HUES6 (cell line): ENCODE results near the gene PEPD.

Source experiments
- H3K27ac ChIP-seq: 2 replicates; pipeline ENCODE4 v1.7.0; 2013; ENCODE audit warnings: low read depth, mild to moderate bottlenecking, low read length, inconsistent platforms
- H3K27me3 ChIP-seq: 2 replicates; pipeline ENCODE4 v1.6.1; 2013; ENCODE audit warnings: low read length; ENCODE audit not compliant: control insufficient read depth, insufficient read depth
- H3K36me3 ChIP-seq: 2 replicates; pipeline ENCODE4 v1.6.1; 2013; ENCODE audit warnings: low read length; ENCODE audit not compliant: control insufficient read depth, insufficient read depth
- H3K4me1 ChIP-seq: 2 replicates; pipeline ENCODE4 v1.6.1; 2013; ENCODE audit warnings: low read length; ENCODE audit not compliant: control insufficient read depth, insufficient read depth
- H3K4me3 ChIP-seq: 2 replicates; pipeline ENCODE4 v1.5.1; 2013; ENCODE audit warnings: low read depth, low read length
- H3K9ac ChIP-seq: one replicate; pipeline ENCODE4 v1.6.1; 2013; ENCODE audit warnings: mild to moderate bottlenecking, low read length
- H3K9me3 ChIP-seq: 2 replicates; pipeline ENCODE4 v1.6.1; 2013; ENCODE audit warnings: low read depth, low read length; ENCODE audit not compliant: control insufficient read depth, insufficient read depth

Gene PEPD

DNA sequence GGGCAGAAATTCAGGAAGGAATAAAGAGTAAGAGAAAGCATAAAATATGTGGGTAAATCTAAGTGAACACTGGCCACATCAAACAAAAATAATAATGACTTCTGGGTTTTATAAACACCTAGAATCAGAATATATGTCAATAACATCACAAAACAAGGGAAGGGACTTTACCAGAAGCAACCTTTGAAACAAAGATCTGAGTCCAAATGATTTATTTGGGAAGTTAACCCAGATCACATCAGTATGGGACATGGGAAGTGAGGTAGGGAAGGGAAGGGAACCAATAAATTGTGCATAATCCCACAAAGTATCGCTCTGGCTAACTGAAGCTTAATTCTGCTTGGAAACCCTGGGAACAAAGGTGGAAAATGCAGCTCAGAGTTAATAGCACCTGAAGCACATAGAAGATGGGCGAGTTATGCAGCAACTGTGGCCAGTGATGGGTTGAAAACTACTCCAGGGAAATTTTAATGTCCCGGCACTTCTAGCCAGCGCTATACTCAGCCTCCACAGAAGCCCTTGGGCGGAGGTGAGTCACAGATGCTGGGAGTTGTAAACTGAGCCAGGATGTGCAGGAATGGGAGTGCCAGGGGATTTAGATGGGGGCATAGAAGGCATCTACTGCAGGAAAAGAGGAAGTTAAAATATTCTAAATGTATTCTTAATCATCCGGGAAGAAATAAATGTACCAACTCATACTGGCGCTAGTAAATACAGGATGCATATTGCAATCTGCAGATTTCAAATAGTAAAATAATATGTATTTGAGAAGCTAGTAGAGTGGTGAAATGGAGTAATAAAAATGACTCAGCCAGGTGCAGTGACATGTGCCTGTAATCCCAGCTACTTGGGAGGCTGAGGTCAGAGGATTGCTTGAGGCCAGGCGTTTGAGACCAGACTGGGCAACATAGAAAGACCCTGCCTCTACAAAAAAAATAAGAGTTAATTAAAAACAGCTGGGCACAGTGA, 182.3 kb downstream of the PEPD start:
- H3K36me3 ChIP-seq = no peaks in the 10 kb centered on the region
- H3K4me1 ChIP-seq = no peaks in the 10 kb centered on the region
- no peak overlapping the region for H3K27ac ChIP-seq
- peaks cover 3% of the 10 kb centered on the region; the same call in 1 of the 2 replicates for H3K27me3 ChIP-seq
- no peaks in the 10 kb centered on the region for H3K9me3 ChIP-seq
- H3K9ac ChIP-seq = no peak overlapping the region
- H3K4me3 ChIP-seq = no peak overlapping the region
